AG04450 (cell line): Measurements from ENCODE around the gene GABBR1. TPM values are rescaled to one million over a fixed set of nuclear protein-coding genes. Genes with fewer than 3 reads are reported as not detected.
A peak's percentile ranks its signal among the peaks of the same experiment; 100 is the strongest.

Experiments used
- CTCF ChIA-PET: fragments of 300-600, 350-600 bp; formaldehyde crosslinking; extraction: SDS; loops from one replicate; lab custom pipeline; 2022; ENCODE audit warnings: antibody characterized with exemption, inconsistent platforms; lab: Charles Lee
- POLR2A ChIA-PET: fragments of 350-600 bp; formaldehyde crosslinking; extraction: SDS; loops from one replicate; lab custom pipeline; 2021; ENCODE audit warnings: antibody characterized with exemption, inconsistent platforms; lab: Yijun Ruan, JAX
- DNase-seq: peaks from one replicate; pipeline ENCODE4 v3.0.0-alpha.2; 2011; ENCODE audit warnings: low read depth, low spot score
- H3K27ac ChIP-seq: one replicate; pipeline ENCODE4 v1.5.1; 2012; ENCODE audit warnings: low read depth, low read length, control low read depth
- H3K27me3 ChIP-seq: one replicate; pipeline ENCODE4 v1.6.0; 2012; ENCODE audit warnings: low read length; ENCODE audit not compliant: control insufficient read depth, insufficient read depth
- H3K4me3 ChIP-seq: 2 replicates; pipeline ENCODE4 v1.5.1; 2011; ENCODE audit warnings: mild to moderate bottlenecking, low read depth, low read length, control low read depth
- H3K9me3 ChIP-seq: 2 replicates; pipeline ENCODE4 v1.5.1; 2012; ENCODE audit warnings: low read length; ENCODE audit not compliant: control insufficient read depth, insufficient read depth
- polyA minus RNA-seq: library from RNA; depleted of rRNA, polyadenylated mRNA; stranded (reverse); fragments of >200 nt; gene quantifications from 2 replicates; pipeline ENCODE4 v1.2.3, GENCODE V29; 2011; rRNA and poly(A)+ RNA removed
- polyA plus RNA-seq: library from polyadenylated mRNA; depleted of rRNA; stranded (reverse); fragments of >200 nt; gene quantifications from 2 replicates; pipeline ENCODE4 v1.2.3, GENCODE V29; 2011; rRNA removed
- TF ChIP-seq, protein P1 (sequence below): IDR thresholded peaks from 2 replicates; pipeline ENCODE4 v1.5.1; 2011; ENCODE audit warnings: low read depth, low read length, control low read depth, inconsistent platforms

GABBR1 gene
- polyA plus RNA-seq (14.6 and 16.5 TPM in 2 replicates), polyA minus RNA-seq (21.2 and 24.3 TPM in 2 replicates)

DNA sequence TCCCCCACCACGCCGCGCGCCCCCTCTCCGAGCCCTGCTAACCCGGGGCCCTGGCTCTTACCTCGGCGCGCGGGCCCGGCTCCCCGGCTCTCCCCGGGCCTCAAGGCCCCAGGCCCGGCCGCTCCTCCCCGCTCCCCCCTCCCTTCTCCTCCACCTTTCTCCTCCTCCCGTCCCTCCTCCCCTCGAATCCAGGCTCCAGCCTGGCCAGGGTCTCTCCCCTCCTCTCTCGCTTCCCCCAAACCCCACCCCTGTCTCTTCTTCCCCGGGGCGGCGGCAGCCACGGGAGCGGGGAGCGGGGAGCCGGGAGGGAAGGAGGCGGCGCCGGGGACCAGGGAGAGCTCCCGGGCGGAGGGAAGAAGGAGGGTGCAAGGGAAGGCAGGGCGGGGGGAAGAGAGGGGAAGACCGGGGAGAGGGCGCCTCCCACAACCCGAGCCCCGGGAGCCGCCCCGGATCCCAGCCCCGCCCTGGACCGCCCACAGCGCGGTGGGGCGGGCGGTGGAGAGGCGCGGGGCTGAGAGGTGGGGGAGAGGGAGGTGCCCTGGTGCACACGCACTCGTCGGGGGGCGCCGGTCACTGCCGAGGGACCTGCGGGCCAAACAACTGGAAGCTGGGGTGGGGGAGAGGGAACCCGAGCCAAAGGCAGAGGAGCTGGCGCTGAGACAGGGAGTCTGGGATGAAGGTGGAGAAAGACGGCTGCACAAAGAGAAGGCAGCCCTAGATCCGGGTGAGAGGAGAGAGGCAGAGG, at the start of gene GABBR1:
Gene GABBR1 (minus strand): TSS at position 395 of the 745 bp plus-strand sequence. CDS start 798 bp downstream, outside the sequence.
- CTCF ChIA-PET: interaction anchor here (0.7 to 13.4 kb wide), 3 partner anchors 18 to 484 kb away, joined by 3 to 281 read pairs (median 4); no protein-coding TSS in a partner anchor
- H3K27ac ChIP-seq: peak within 1 kb of the TSS; percentile 47
- H3K4me3 ChIP-seq: peak within 1 kb of the TSS; percentile 79
- POLR2A ChIA-PET: interaction anchor here (0.6 to 1.7 kb wide), 8 partner anchors 15 to 1760 kb away, joined by 3 to 12 read pairs (median 3); a partner anchor contains a TSS
- DNase-seq: peak; percentile 63
- no peaks in the 10 kb centered on the region; the same call in 1 of the 2 replicates for H3K9me3 ChIP-seq
- TF ChIP-seq, protein P1, sequence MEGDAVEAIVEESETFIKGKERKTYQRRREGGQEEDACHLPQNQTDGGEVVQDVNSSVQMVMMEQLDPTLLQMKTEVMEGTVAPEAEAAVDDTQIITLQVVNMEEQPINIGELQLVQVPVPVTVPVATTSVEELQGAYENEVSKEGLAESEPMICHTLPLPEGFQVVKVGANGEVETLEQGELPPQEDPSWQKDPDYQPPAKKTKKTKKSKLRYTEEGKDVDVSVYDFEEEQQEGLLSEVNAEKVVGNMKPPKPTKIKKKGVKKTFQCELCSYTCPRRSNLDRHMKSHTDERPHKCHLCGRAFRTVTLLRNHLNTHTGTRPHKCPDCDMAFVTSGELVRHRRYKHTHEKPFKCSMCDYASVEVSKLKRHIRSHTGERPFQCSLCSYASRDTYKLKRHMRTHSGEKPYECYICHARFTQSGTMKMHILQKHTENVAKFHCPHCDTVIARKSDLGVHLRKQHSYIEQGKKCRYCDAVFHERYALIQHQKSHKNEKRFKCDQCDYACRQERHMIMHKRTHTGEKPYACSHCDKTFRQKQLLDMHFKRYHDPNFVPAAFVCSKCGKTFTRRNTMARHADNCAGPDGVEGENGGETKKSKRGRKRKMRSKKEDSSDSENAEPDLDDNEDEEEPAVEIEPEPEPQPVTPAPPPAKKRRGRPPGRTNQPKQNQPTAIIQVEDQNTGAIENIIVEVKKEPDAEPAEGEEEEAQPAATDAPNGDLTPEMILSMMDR: no peak
- no peaks in the 10 kb centered on the region for H3K27me3 ChIP-seq

DNA sequence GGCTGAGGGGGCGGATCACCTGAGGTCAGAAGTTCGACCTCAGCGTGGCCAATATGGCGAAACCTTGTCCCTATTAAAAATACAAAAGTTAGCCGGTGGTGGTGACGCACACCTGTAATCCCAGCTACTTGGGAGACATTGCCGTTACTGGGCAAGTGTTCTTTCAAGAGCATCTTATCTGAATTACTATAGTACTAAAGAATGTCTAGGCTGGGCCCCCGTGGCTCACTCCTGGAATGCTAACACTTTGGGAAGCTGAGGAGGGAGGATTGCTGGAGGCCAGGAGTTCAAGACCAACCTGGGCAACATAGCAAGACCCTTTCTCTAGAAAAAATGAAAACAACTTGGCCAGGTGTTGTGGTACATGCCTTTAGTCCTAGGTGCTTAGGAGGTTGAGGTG, 48.8 kb upstream of the GABBR1 start:
- CTCF ChIA-PET: interaction anchor here (0.7 to 1.2 kb wide), 3 partner anchors 28 to 1039 kb away, joined by 3 to 12 read pairs (median 6); no protein-coding TSS in a partner anchor

GRCh38 chr6:29680904-29681303, 47.9 kb upstream of the GABBR1 start, which contains the start of gene ZFP57:
ZFP57 (minus strand) TSS chr6:29681152; CDS start chr6:29677003, 4,149 bp downstream.
- Histone ChIP-seq H3K27ac (no peak within 1 kb of the TSS), H3K4me3 (no peak within 1 kb of the TSS), H3K27me3 (peaks cover 2% of the 10 kb centered on the region), H3K9me3 (peaks cover 11% of the 10 kb centered on the region)
- TF ChIP-seq, protein P1: no peak
- no peak for DNase-seq
- POLR2A ChIA-PET: no interaction called here
- CTCF ChIA-PET: interaction anchor here (0.7 kb wide), 1 partner anchor 450 kb away, joined by 4 read pairs; no protein-coding TSS in a partner anchor

More for the DNA sequence above, 48.8 kb upstream of the GABBR1 start:
- POLR2A ChIA-PET: no interaction called here
- DNase-seq: no peak
- Histone ChIP-seq H3K4me3 (no peak overlapping the region), H3K27ac (no peak overlapping the region), H3K9me3 (peaks cover 11% of the 10 kb centered on the region), H3K27me3 (peaks cover 2% of the 10 kb centered on the region)
- TF ChIP-seq, protein P1: no peak

GRCh38 chr6:29680416-29680815, 47.4 kb upstream of the GABBR1 start:
- peaks cover 2% of the 10 kb centered on the region for H3K27me3 ChIP-seq
- no peak for DNase-seq
- peaks cover 11% of the 10 kb centered on the region for H3K9me3 ChIP-seq
- H3K4me3 ChIP-seq: no peak overlapping the region
- no peak overlapping the region for H3K27ac ChIP-seq
- TF ChIP-seq, protein P1: no peak
- ChIA-PET CTCF (no interaction called here), POLR2A (no interaction called here)

DNA sequence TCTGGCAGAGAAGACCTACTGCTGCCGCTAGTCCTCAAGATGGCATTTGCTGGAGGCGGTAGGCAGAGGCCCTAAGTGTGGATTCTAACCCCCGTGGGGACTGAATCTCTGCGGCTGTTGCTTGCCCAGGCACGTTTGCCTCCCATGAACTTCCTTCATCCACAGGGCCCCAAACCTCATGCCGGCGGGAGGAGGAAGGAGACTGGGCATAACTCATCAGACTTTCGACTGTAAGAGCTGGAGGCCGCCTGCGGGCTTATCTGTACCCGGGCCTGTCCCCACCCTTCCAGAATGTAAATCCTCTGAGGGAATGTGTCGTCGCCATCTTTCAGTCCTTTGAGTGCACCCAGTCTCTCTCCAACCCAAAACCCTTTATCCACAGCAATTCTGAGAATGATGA, 47.0 kb upstream of the GABBR1 start:
- ChIA-PET CTCF (no interaction called here), POLR2A (no interaction called here)
- TF ChIP-seq, protein P1: no peak
- Histone ChIP-seq H3K9me3 (peaks cover 11% of the 10 kb centered on the region), H3K27ac (no peak overlapping the region), H3K4me3 (no peak overlapping the region), H3K27me3 (peaks cover 2% of the 10 kb centered on the region)
- no peak for DNase-seq
